ENCODE measurements around the gene HTR2B.
"Not testable (repeated sequence)": the region's sequence is repeated elsewhere in the genome, so short reads cannot be mapped to it uniquely, and the experiment has no call there.

Gene HTR2B

GRCh38 chr2:231144896-231145295 lies 20.1 kb upstream of the HTR2B start:
- Histone ChIP-seq H3K4me3 (ENCODE audit: low read depth, low read length) (no peak overlapping the region), H3K27ac (no peak overlapping the region), H3K27me3 (replicated peaks) (no peaks in the 10 kb centered on the region), H3K36me3 (replicated peaks) (peaks cover 11% of the 10 kb centered on the region)
- in situ Hi-C loops (cut with HindIII; ENCODE audit: low pct_ligation_motif_present, low sequenced_read_pairs) = no loop called here
- TF ChIP-seq CTCF (IDR thresholded peaks at IDR 0.05; ENCODE audit: low read depth, low read length, missing control alignments) = no peak
- no peak for DNase-seq

DNA sequence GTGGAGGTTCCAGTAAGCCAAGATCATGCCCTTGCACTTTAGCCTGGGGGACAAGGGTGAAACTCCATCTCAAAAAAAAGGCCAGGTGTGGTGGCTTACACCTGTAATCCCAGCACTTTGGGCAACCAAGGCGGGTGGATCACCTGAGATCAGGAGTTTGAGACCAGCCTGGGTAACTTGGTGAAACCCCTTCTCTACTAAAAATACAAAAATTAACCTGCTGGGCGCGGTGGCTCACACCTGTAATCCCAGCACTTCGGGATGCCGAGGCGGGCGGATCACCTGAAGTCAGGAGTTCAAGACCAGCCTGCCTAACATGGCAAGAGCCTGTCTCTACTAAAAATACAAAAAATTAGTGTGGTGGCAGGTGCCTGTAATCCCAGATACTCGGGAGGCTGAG lies 16.0 kb upstream of the HTR2B start:
- in situ Hi-C loops (cut with HindIII; ENCODE audit: low pct_ligation_motif_present, low sequenced_read_pairs); DNase-seq; H3K36me3 ChIP-seq (replicated peaks): not testable (repeated sequence)

DNA sequence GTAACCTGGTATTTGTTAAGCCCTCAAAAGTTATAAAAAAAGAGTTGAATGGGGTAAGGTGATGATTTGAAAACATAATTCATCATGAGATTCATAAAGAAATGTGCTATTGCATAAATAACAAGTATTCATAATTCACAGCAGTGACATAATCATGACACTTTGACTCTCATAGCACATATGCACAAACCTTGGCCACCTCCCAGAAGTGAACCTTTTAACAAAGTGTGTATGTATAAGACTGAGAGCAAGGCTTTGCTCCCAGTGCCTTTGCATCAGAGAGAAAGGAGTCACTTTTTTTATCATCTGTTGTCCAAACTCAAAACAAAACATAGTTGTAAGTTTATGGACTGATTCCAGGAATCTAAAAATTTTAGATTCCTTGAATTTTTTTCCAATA lies 15.0 kb upstream of the HTR2B start:
- Histone ChIP-seq H3K4me3 (ENCODE audit: low read depth, low read length) (no peak overlapping the region), H3K27me3 (replicated peaks) (no peaks in the 10 kb centered on the region), H3K36me3 (replicated peaks) (no peaks in the 10 kb centered on the region), H3K27ac (no peak overlapping the region)
- no peak for TF ChIP-seq CTCF (IDR thresholded peaks at IDR 0.05; ENCODE audit: low read depth, low read length, missing control alignments)
- in situ Hi-C loops (cut with HindIII; ENCODE audit: low pct_ligation_motif_present, low sequenced_read_pairs) = no loop called here
- no peak for DNase-seq

More for the DNA sequence above, 16.0 kb upstream of the HTR2B start:
- not testable (repeated sequence) for H3K4me3 ChIP-seq (ENCODE audit: low read depth, low read length); H3K27ac ChIP-seq; H3K27me3 ChIP-seq (replicated peaks)

GRCh38 chr2:231138699-231139098 lies 13.9 kb upstream of the HTR2B start:
- in situ Hi-C loops (cut with HindIII; ENCODE audit: low pct_ligation_motif_present, low sequenced_read_pairs) = no loop called here
- no peaks in the 10 kb centered on the region for H3K27me3 ChIP-seq (replicated peaks)
- no peaks in the 10 kb centered on the region for H3K36me3 ChIP-seq (replicated peaks)
- no peak overlapping the region for H3K4me3 ChIP-seq (ENCODE audit: low read depth, low read length)
- H3K27ac ChIP-seq = no peak overlapping the region
- no peak for TF ChIP-seq CTCF (IDR thresholded peaks at IDR 0.05; ENCODE audit: low read depth, low read length, missing control alignments)
- peak; percentile 54 for DNase-seq

DNA sequence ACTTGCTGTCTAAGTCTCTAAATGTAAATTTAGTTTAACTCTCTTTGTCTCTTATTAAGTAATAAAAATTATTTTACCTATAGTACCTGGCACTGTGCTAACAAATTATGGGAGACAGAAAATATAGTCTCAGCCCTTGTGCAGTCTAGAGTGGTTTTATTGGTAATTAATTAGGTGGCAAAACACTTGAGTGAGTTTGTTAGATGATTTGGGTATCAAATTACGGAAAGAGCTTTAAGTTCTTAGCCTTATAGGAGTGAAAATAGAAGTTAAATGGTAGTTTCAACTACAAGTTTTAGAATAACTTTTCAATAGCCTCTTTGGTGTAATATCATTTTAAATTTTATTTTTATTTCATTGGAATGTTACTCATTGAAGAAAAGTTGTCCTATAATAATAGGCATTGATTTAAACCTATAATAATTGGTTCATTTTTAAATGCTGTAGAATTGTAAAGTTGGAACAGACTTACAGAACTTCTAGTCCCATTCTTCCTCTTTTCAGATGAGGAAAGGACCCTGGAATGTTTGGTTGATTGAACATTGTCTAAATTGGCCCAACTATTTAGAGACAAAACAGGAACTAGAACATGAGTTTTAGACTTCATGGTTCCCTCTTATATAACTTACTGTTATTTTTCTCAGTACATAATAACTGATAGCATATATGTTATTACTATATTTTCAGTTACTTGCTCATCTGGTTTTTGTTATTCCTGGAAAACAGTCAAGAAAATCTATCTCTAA lies 10.2 kb upstream of the HTR2B start:
- no peaks in the 10 kb centered on the region for H3K36me3 ChIP-seq (replicated peaks)
- no peak for DNase-seq
- H3K27me3 ChIP-seq (replicated peaks) = no peaks in the 10 kb centered on the region
- in situ Hi-C loops (cut with HindIII; ENCODE audit: low pct_ligation_motif_present, low sequenced_read_pairs) = no loop called here
- no peak overlapping the region for H3K27ac ChIP-seq
- TF ChIP-seq CTCF (IDR thresholded peaks at IDR 0.05; ENCODE audit: low read depth, low read length, missing control alignments) = no peak
- no peak overlapping the region for H3K4me3 ChIP-seq (ENCODE audit: low read depth, low read length)

DNA sequence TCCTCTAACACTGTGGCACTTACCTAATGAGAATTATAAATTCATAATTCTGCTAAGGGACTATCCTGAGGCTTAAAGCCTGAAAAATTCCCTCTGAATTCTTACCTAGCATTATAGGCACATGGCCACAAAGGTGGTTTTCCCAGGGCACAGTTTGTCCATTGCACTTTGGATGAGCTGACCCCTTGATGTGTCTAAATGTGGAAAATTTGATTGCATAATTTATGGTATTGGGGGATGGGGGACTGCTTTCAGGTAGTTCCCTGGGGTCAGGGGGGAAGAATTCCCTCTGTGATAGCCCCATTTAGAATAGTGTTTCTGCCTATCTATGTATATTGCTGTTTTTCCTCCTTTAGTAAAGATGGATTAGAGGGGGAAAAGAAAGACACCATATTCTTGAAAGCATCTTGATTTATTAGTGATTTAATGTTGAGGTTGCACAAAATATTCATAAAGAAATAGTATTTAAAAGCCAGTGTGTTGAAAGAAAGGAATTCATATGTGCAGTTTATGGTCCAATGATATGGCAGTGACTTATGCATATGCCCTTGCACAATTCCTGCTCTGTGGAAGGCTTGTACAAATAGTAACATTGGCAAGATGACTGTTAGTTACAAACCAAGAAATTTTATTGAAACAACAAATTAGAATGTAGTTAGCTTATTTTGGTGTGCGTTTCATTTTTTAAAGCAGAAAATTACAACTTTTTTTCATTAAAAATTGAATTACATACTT lies 8.7 kb upstream of the HTR2B start:
- H3K27ac ChIP-seq = no peak overlapping the region
- no peaks in the 10 kb centered on the region for H3K27me3 ChIP-seq (replicated peaks)
- no peak for DNase-seq
- TF ChIP-seq CTCF (IDR thresholded peaks at IDR 0.05; ENCODE audit: low read depth, low read length, missing control alignments) = no peak
- no peak overlapping the region for H3K4me3 ChIP-seq (ENCODE audit: low read depth, low read length)
- H3K36me3 ChIP-seq (replicated peaks) = no peaks in the 10 kb centered on the region
- in situ Hi-C loops (cut with HindIII; ENCODE audit: low pct_ligation_motif_present, low sequenced_read_pairs) = no loop called here
